Right renal cortex interstitium (tissue), 3 donors: ENCODE data around the gene DELE1. TPM values are rescaled to one million over a fixed set of nuclear protein-coding genes. Genes with fewer than 3 reads are reported as not detected.
"Not testable (repeated sequence)": the region's sequence is repeated elsewhere in the genome, so short reads cannot be mapped to it uniquely, and the experiment has no call there.

ENCODE experiments used
- DNase-seq, 3 donors: peaks; one replicate each; pipeline ENCODE4 v3.0.0-alpha.2; 2013; ENCODE audit warnings: low read depth in 3 of 3, low spot score in 2 of 3
- polyA plus RNA-seq, 3 donors: library from polyadenylated mRNA; unstranded; fragments of 120-200 nt; gene quantifications; one replicate each; pipeline ENCODE4 v1.2.1, GENCODE V29; 2013; ENCODE audit not compliant: insufficient read length in 3 of 3

The DELE1 gene
- polyA plus RNA-seq, 3 donors, result 97.0 to 116 (median 115) TPM

DNA sequence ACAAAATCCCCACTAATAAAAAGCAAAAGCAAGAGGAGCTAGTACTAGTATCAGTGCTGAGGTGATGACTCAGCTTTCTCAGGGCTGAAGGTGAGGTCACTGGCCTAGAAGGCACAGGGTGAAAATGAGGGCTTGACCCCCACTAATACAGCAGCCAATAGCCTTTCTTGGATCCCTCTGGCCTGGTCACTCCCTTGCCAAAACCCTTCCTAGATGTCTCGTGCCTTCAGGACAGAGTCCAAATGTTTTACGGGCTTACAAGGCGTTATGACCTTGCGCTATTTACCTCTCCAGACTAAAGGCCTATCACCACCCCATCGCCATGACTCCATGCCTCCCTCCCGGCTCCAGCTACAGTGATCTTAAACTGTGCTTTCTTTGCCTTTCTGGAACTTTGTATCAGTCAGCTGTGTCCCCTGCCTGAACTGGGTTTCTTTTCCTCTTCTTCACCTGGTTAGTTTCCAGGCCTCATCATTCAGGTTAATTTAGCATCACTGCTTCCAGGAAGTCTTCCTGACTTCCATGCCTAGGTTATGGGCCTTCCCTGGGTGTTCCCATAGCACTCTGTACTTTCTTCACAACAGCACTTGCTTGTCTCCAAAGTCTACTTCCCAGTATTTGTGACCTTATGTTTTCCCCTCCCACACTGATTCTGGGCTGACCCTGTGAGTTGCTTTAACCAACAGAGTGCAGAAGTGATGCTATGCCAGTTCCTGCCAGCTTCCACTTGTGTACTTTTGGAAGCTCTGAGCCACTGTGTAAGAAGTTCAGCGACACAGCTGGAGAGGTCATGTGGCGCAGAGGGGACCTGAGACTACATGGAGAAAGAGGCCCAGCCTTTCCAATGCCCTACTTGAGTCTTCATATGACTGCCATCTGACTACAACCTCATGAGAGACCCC lies 4.2 kb upstream of the DELE1 start:
- no peak for DNase-seq

DNA sequence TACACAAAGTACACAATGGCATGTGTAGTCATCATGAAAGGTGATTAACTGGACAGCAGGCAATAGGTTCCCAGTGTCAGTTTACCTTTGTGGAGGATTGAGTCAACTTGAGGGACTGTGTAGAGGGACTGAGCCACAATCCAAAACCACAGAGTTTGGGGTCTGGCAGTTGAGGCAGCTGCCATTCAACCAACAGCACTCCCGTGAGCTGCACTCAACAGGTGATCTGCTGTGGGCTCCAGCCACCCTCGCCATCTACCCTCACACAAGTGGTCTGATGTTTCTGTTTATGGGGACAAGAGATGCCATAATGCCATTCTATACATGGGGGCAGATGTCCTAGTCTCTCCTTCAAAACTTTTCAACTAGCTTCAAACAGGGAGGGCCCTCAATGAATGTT lies 2.9 kb upstream of the DELE1 start:
- no peak for DNase-seq

DNA sequence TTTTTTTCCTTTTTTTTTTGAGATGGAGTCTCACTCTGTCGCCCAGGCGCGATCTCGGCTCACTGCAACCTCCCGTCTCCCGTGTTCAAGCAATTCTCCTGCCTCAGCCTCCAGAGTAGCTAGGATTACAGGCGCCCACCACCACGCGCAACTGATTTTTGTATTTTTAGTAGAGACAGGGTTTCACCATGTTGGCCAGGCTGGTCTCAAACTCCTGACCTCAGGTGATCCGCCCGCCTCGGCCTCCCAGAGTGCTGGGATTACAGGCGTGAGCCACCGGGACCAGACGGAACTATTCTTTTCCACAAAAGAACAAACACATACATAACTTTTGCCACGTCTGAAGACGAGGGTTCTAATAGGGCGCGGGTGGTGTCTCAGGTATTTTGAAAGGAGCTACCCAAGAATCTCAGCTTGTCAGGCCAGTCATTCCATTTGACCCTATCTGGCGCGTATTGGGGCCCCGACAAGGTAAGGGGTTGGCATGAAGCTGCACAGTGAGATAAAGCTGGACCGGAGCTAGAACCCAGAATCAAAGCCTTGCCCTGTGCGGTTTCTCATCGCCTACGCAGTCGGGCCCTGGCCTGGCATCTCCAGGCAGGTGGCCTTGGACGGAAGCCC lies 734 bp upstream of the DELE1 start:
- DNase-seq, result not testable (repeated sequence)

DNA sequence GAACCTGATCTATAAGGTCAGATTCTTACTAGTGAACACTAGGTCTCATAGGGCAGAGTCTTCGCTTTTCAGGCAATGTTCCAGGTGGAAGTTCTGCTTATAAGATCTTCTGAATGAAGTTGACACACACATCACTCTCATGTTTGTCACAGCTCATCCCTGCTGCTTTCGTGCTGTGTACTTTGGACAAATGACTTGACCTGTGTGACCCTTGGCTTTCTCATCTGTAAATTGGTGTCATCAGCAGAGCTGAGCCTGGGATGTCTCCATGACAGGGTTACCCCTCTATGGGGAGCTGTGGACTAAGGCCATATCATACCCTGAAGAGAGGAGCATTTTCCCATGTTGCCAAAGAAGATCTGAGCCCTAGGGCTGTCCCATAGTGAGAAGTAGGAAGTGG lies 2.8 kb downstream of the DELE1 start:
- DNase-seq, result no peak

GRCh38 chr5:141928051-141928450 lies 4.4 kb downstream of the DELE1 start:
- no peak for DNase-seq

DNA sequence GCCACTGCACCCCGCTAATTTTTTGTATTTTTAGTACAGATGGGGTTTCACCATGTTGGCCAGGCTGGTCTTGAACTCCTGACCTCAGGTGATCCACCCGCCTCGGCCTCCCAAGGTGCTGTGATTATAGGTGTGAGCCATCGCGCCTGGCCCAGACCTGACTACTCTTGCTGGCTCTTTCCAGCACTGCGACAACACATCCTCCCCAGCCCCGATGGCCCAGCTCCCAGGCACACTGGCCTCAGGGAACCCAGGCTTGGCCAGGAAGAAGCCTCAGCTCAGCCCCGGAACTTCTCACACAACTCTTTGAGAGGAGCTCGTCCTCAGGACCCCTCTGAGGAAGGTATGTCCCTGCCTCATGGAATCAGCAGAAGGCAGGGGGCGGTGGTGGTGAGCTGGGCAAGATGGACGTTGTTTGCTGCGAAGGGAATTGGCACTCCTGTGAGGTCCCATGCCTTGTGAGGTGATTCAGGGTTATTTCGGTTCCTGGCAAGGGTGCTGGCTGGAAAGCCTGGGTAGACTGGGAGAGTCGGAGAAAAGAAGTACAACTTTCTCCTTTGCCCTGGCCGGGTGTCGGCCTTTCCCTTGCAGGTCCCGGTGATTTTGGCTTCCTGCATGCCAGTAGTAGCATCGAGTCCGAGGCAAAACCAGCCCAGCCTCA lies 5.9 kb downstream of the DELE1 start:
- DNase-seq, result no peak

DNA sequence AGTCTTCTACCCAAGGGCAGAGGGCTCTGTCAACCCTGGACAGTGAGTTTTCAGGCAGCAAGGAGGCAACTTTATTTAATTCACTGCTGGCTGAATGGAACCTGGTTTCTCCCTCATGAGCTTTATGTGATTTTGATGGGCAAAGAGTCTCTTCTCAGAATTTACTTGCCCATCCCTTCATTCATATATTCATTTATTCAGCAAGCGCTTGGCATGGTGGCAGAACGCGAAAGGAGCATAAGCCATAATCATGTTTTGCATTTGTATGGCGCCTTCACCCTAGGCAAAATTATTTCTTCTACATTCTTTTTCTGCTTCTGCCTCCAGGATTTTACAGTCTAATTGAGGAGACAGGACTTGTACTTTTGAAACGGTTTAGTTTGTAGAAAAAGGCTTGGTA lies 8.0 kb downstream of the DELE1 start:
- DNase-seq, result no peak

GRCh38 chr5:141933151-141933550 lies 9.5 kb downstream of the DELE1 start:
- DNase-seq, result no peak

GRCh38 chr5:141934099-141934844 lies 10.6 kb downstream of the DELE1 start:
- no peak for DNase-seq

DNA sequence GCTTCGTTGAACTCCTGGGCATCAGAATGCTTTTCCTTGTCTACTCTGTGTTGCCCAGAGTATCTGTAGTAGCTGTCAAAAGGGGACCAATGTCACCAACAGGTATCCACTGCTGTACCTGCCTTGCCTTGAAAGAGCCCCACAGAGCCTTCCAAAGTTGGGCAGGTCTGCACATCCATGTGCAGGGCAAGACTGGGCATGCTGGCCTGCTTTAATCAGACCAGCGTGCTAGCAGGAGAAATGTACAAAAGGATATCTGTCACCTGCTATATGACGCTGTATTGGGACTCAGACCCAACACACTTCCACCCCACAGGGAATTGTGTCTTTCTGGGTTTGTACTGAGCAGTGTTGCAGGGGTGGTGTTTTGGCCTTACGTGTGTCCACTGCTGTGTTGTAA lies 11.9 kb downstream of the DELE1 start:
- DNase-seq, result no peak

GRCh38 chr5:141940695-141941271 lies 17.1 kb downstream of the DELE1 start:
- DNase-seq, result no peak

GRCh38 chr5:141941307-141941706 lies 17.6 kb downstream of the DELE1 start:
- DNase-seq, result no peak

DNA sequence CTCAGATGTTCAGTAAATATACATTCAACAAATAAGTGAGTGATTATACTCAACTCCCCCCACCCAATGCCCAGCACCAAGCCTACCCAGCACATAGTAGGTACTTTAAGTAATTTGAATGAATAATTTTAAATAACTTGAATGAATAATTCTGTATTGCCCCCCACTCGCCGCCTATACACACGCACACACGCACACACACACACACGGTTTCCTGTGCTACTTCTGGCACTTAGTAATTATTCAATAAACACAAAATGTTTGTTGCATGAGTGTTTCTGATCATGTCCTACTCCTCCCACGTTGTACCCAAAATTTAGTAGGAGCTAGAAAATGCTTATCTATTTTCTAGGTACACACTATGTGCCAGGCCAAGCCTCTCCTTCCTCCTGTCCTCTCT lies 18.1 kb downstream of the DELE1 start:
- no peak for DNase-seq

DNA sequence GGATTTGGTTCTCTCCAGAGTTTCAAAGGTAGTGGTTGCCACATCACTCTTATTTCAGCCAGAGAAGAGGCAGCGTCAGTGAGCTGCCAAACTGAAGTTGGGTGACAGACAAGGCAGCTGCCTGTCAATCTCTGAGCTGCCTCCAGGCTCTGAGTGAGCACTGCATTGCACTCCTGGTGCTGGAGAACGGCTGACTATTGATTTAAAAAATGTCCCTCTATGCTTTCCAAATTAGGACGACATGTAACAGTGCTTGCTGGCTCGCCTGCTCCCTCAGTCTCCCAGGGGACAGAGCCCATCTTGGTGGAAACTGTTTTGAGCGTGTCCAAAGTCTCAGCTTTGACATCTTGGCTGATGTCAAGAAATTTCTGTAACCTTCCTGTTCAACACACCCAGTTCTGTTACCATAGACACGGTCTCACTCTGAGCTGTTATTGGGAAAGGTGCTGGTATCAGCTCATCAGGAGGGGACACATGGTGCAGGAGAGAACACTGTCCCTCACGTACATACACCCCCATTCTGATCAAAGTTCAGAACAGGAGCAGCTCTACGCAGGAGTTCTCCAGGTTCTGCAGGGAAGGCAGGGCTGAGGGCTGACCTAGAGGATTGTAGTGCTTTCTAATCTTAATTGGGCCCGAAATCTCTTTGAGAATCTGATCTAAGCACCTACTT lies 18.6 kb downstream of the DELE1 start:
- DNase-seq, result no peak

DNA sequence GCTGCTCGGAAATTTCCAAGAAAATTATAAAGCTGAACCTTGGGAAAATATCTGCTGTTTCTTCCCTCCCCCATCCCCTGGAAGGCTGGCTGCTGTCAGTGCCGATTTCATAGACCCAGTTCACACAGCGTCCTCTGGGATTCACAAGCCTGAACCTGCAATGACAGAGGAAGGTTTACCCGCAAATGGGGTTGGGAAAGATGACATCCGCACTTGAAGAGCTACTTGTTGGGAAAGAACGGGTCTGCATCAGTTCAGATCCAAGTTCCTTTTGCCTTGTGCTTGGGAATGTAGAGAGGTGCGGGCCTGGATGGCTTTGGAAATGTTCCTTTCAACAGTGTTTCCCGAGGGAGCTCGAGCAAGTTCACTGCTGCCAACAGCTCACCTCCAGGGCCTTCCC lies 20.4 kb downstream of the DELE1 start:
- DNase-seq, result no peak

GRCh38 chr5:141945511-141946051 lies 21.9 kb downstream of the DELE1 start:
- DNase-seq, result no peak

DNA sequence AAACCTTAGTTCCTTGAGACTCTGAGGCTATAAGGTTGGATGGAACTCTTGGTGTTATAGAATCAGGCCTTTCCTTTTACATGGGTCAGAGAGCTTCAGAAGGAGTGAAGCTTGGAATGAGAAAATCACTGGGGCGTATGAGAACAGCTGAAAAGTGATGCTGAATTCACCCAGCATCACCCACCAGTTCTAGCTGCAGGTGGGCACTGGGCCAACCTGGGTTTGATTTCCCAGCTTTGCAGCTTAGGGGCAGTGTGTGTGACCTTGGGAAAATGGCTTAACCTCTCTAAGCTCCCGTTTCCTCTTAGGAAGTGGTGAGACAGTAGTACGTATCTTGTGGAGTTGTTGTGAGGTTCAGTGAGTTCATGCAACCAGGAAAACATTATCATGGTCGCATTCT lies 23.6 kb downstream of the DELE1 start:
- DNase-seq, result no peak

DNA sequence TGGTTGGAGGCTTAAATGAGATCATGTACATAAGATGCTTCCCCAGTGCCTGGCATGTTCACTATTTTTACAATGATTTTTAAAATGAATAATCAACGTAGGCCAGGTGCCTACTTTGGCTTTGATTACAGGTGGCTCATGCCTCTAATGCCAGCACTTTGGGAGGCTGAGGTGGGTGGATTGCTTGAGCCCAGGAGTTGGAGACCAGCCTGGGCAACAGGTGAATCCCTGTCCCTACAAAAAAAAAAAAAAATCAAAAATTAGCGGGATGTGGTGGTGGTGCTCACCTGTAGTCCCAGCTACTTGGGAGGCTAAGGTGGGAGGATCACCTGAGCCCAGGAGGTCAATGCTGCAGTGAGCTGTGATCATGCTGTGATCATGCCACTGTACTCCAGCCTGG lies 25.1 kb downstream of the DELE1 start:
- DNase-seq, result no peak

- no peak for DNase-seq
These were observed 25.8 kb downstream of the DELE1 start for GRCh38 chr5:141949511-141949910.
